GM18499 (cell line): ENCODE measurements around the gene IFIT2.
"Not testable (repeated sequence)": the region's sequence is repeated elsewhere in the genome, so short reads cannot be mapped to it uniquely, and the experiment has no call there.

Source experiments
- ATAC-seq: cut with Tn5 transposase; IDR thresholded peaks from one replicate; pipeline ENCODE4 v1.9.1; 2021; ENCODE audit warnings: moderate number of reproducible peaks; ENCODE audit not compliant: insufficient read depth, unreplicated experiment

IFIT2 gene

GRCh38 chr10:89305766-89306433, 4.1 kb downstream of the IFIT2 start:
- ATAC-seq, result no peak

- ATAC-seq, result no peak
These were observed 4.8 kb downstream of the IFIT2 start for GRCh38 chr10:89306434-89307268.

DNA sequence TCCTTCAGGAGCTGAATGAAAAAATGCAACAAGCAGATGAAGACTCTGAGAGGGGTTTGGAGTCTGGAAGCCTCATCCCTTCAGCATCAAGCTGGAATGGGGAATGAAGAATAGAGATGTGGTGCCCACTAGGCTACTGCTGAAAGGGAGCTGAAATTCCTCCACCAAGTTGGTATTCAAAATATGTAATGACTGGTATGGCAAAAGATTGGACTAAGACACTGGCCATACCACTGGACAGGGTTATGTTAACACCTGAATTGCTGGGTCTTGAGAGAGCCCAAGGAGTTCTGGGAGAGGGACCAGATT, 5.4 kb downstream of the IFIT2 start:
- ATAC-seq, result no peak

DNA sequence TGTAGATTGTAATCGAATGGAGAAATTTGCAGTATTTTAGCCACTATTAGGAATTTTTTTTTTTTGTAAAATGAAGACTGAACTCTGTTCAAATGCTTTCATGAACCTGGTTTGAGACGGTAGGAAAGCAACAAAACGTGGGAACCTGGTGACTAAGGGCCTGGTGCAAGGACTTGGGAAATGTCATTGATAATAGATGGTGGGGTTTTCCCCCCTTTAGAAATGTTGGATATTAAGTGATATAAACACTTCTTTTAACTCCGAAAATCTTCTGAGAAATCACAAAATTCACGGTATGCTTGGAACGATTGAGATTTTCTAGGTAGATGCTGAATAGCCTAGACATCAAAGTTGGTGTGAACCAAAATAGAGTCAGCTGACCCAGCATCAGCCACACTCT, 6.4 kb downstream of the IFIT2 start:
- no peak for ATAC-seq

DNA sequence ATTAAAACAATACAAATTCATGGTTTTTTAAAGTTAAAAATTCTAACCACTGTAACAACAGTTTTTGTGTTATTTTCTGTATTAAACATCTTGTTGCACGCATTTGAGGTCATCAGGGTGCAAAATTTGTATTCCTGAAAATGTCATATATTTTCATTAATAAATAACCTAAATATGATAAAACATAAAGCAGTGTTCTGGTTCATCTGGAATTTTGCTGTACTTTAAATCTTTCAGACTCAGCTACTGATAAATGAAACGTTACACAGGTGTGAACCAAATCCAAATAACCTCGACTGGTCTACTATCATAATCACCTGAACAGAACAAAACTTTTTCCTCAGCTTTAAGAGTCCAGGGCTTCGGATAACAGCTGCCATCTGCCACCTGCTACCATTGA, 6.9 kb downstream of the IFIT2 start:
- ATAC-seq, result no peak

DNA sequence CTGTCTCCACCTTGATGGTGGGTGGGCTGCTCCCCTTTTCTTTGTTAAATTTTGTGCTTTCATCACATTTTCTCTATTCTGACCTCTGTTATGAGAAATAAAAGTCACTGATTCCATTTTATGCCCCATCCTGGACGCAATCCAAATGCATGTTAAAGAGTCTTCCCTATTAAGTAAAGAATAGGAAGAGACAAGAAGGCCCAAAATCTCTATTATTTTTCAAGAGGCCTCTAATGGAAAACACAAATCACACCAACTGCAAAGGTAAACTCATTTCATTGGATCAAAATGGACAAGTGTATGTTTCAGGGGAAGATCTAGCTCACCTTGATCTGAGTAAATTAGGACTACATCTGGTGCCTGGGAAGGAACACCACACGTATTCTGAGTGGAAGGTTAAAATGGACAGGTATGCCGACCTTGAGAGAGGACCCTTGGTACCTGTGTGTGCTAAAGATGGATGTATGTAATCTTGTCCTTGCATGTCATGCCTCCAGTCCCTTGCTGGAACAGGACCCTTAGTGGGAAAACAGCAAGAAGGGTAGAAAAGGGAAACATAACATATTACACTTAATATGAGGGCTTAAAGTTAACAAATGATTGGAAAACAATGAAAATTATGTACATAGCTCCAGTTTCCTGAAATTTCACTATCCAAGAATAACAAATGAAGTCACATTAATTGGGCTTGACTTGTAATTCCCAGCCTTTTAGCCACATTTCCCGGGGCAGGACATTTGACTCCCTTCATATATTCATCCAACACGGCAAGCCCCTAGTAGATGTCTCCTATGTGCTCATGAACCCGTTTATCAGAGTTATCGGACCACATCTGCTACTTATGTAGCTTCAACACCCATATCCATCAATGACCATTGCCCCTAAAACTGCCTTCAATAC, 7.6 kb downstream of the IFIT2 start:
- ATAC-seq, result no peak

GRCh38 chr10:89310056-89310893, 8.4 kb downstream of the IFIT2 start:
- no peak for ATAC-seq

DNA sequence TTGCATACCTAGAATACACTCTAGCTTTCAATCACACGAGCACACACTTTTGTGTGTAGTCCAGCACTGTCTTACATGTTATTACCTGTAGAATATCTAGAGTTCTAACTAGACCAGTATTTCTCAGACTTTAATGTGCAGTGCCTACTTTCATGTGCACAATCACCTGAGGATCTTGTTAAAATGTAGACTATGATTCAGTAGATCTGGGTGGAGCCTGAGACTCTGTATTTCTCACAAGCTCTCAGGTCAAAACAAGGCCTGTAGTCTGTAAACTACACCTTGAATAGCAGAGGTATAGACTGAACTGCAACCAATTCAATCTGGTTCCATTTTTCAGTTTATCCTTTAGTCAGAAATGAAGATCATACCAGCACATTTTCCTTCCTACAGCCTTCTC, 11.1 kb downstream of the IFIT2 start:
- no peak for ATAC-seq

DNA sequence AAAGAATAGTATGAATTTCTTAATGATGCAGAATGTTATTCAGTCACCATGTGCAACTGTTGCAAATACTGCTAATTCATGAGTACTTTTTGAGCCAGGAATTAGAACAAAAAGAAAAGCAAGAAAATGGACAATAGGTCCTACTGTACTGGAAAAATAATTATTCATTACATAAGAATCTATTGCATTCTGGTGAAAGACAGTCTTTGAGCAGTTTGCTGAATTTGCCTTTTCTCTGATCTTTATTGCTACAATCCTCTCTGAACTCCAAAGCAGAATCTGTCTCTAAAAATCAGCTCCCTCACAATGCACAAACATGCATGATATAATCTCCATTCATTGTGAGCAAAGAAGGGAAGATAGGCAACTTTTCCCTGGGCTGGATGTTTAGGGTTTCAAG, 12.8 kb downstream of the IFIT2 start:
- ATAC-seq, result no peak

DNA sequence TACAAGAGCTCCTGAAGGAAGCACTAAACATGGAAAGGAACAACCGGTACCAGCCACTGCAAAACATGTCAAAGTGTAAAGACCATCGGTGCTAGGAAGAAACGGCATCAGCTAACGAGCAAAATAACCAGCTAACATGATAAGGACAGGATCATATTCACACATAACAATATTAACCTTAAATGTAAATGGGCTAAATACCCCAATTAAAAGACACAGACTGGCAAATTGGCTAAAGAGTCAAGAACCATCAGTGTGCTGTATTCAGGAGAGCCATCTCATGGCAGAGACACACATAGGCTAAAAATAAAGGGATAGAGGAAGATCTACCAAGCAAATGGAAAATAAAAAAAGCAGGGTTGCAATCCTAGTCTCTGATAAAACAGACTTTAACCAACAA, 16.2 kb downstream of the IFIT2 start:
- not testable (repeated sequence) for ATAC-seq

GRCh38 chr10:89325081-89325480, 23.2 kb downstream of the IFIT2 start:
- not testable (repeated sequence) for ATAC-seq

DNA sequence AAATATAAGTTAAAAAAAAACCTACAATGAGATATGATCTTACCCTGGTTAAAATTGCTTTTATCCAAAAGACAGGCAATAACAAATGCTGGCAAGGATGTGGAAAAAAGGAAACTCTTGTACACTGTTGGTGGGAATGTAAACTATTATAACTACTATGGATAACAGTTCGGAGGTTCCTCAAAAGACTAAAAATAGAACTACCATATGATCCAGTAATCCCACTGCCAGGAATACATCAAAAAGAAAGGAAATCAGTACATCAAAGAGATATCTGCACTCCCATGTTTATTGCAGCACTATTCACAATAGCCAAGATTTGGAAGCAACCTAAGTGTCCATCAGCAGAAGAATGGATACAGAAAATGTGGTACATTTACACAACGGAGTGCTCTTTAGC, 24.0 kb downstream of the IFIT2 start:
- ATAC-seq, result not testable (repeated sequence)

- ATAC-seq, result no peak
These were observed 26.1 kb downstream of the IFIT2 start, which contains the start of gene IFIT3 for GRCh38 chr10:89327803-89328441. IFIT3 (plus strand) TSS chr10:89327997; CDS start chr10:89328074, 77 bp downstream.

- no peak for ATAC-seq
These were observed 27.3 kb downstream of the IFIT2 start for GRCh38 chr10:89329151-89329550.

DNA sequence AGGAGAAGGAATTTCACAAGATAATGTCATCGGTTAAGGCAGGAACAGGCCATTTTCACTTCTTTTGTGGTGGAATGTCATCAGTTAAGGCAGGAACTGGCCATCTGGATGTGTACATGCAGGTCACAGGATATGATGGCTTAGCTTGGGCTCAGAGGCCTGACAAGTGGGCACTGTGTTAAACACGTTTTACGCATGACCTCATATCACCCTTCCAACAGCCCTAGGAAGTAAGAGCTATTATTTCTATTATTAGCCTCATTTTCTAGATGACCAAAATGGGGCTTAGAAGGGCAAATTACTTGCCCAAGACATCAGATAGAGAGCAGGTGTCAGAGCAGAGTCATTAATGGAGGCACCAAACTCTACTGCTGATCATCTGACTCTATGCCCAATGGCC, 28.2 kb downstream of the IFIT2 start:
- ATAC-seq, result not testable (repeated sequence)

DNA sequence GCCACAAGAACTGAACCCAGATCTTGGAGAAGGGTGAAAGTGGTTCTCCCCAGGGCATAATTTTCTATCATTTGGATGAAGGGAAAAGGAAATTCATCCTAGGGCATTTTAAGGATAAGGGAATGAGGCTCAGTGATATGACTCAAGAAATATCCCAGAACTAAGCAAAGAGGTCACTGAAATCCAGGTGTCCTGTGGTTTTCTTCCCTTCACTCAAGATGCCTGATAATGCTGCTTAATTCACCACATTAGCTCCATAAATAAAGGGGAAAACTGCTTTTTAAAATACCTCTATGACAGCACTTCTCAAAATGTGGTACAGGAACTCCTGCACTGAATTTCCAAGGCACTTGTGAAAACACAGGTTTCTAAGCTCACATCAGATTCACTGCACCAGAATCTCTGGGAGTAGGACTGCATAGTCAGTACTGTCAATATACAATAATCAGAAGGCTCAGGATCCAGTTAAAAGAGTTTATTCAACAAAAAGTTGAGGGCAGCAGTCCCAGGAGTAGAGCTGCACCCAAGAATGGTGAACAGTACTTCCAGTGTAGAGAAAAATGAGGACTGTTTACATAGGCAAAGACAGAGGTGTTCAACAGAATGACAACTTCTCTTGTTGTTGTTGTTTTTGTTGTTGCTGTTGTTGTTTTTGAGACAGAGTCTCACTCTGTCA, 28.8 kb downstream of the IFIT2 start:
- no peak for ATAC-seq

DNA sequence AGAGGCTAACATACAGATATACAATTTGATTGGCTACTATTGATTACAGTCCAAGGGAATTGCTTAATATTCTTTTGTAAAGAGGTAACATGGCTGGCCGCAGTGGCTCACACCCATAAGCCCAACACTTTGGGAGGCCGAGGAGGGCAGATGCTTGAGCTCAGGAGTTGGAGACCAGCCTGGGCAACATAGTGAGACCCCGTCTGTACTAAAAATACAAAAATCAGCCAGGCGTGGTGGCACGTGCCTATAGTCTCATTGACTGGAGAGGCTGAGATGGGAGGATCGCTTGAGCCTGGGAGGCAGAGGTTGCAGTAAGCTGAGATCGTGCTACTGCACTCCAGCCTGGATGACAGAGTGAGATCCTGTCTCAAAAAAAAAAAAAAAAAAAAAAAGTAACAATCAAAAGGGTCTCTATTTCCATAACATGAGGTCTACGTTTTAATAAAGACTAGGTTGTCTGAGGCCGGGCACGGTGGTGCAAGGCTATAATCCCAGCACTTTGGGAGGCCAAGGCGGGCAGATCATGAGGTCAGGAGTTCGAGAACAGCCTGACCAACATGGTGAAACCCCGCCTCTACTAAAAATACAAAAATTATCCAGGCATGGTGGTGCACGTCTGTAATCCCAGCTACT, 29.8 kb downstream of the IFIT2 start:
- not testable (repeated sequence) for ATAC-seq

GRCh38 chr10:89332123-89332633, 30.3 kb downstream of the IFIT2 start:
- no peak for ATAC-seq
